Measurements from ENCODE around the gene TBC1D22A. TPM values are rescaled to one million over a fixed set of nuclear protein-coding genes. Genes with fewer than 3 reads are reported as not detected.

TBC1D22A gene
- polyA plus RNA-seq, 3 donors, result 15.4 to 16.5 (median 15.9) TPM

GRCh38 chr22:47197773-47198500 lies 435.5 kb downstream of the TBC1D22A start:
- DNase-seq (ENCODE audit: low read depth in 3 of 3, low spot score in 2 of 3), result no peak

GRCh38 chr22:47198801-47199251 lies 436.4 kb downstream of the TBC1D22A start:
- no peak for DNase-seq (ENCODE audit: low read depth in 3 of 3, low spot score in 2 of 3)

- DNase-seq (ENCODE audit: low read depth in 3 of 3, low spot score in 2 of 3), result no peak
Measured at GRCh38 chr22:47199261-47199978, 437.0 kb downstream of the TBC1D22A start.

GRCh38 chr22:47199979-47200272 lies 437.5 kb downstream of the TBC1D22A start:
- DNase-seq (ENCODE audit: low read depth in 3 of 3, low spot score in 2 of 3), result no peak

- DNase-seq (ENCODE audit: low read depth in 3 of 3, low spot score in 2 of 3), result no peak
Measured at GRCh38 chr22:47200273-47201051, 438.0 kb downstream of the TBC1D22A start.

- no peak for DNase-seq (ENCODE audit: low read depth in 3 of 3, low spot score in 2 of 3)
Measured at GRCh38 chr22:47201186-47201995, 438.9 kb downstream of the TBC1D22A start.

- no peak for DNase-seq (ENCODE audit: low read depth in 3 of 3, low spot score in 2 of 3)
Measured at GRCh38 chr22:47201996-47202818, 439.8 kb downstream of the TBC1D22A start.

- no peak for DNase-seq (ENCODE audit: low read depth in 3 of 3, low spot score in 2 of 3)
Measured at GRCh38 chr22:47202819-47203553, 440.5 kb downstream of the TBC1D22A start.

GRCh38 chr22:47203554-47203991 lies 441.1 kb downstream of the TBC1D22A start:
- DNase-seq (ENCODE audit: low read depth in 3 of 3, low spot score in 2 of 3), result no peak

- no peak for DNase-seq (ENCODE audit: low read depth in 3 of 3, low spot score in 2 of 3)
Measured at GRCh38 chr22:47204002-47204979, 441.8 kb downstream of the TBC1D22A start.

GRCh38 chr22:47205081-47205491 lies 442.6 kb downstream of the TBC1D22A start:
- DNase-seq (ENCODE audit: low read depth in 3 of 3, low spot score in 2 of 3), result no peak

- no peak for DNase-seq (ENCODE audit: low read depth in 3 of 3, low spot score in 2 of 3)
Measured at GRCh38 chr22:47205554-47205953, 443.1 kb downstream of the TBC1D22A start.

- DNase-seq (ENCODE audit: low read depth in 3 of 3, low spot score in 2 of 3), result no peak
Measured at GRCh38 chr22:47206164-47206563, 443.7 kb downstream of the TBC1D22A start.

- DNase-seq (ENCODE audit: low read depth in 3 of 3, low spot score in 2 of 3), result no peak
Measured at GRCh38 chr22:47206666-47207218, 444.3 kb downstream of the TBC1D22A start.

GRCh38 chr22:47207387-47207786 lies 444.9 kb downstream of the TBC1D22A start:
- no peak for DNase-seq (ENCODE audit: low read depth in 3 of 3, low spot score in 2 of 3)

- DNase-seq (ENCODE audit: low read depth in 3 of 3, low spot score in 2 of 3), result no peak
Measured at GRCh38 chr22:47207846-47208554, 445.6 kb downstream of the TBC1D22A start.

- DNase-seq (ENCODE audit: low read depth in 3 of 3, low spot score in 2 of 3), result no peak
Measured at GRCh38 chr22:47208630-47209029, 446.2 kb downstream of the TBC1D22A start.

All from right renal cortex interstitium (tissue), 3 donors.